Neural cell (in vitro differentiated cells): ENCODE data around the gene LAMTOR3.

Experiments used
- EP300 ChIP-seq: fragments of 450-650 bp; conservative IDR thresholded peaks from 2 replicates; pipeline ENCODE4 v1.6.1; 2014; ENCODE audit warnings: antibody characterized with exemption, mild to moderate bottlenecking, moderate library complexity; ENCODE audit not compliant: poor library complexity, severe bottlenecking
- EZH2 ChIP-seq: fragments of 200-600, 300-800 bp; shearing (Covaris generic), sonication (generic); IDR thresholded peaks from 2 replicates; pipeline ENCODE4 v1.6.1; 2014; ENCODE audit warnings: antibody characterized with exemption, low read length, borderline replicate concordance, mild to moderate bottlenecking; ENCODE audit not compliant: insufficient read depth, poor library complexity, severe bottlenecking
- MXI1 ChIP-seq: fragments of 450-650 bp; conservative IDR thresholded peaks from 2 replicates; pipeline ENCODE4 v1.6.1; 2014; ENCODE audit warnings: antibody characterized with exemption, mild to moderate bottlenecking; ENCODE audit not compliant: poor library complexity, severe bottlenecking
- POLR2AphosphoS5 ChIP-seq: IDR thresholded peaks from 2 replicates; pipeline ENCODE4 v1.6.1; 2012
- RAD21 ChIP-seq: fragments of 450-650 bp; conservative IDR thresholded peaks from 2 replicates; pipeline ENCODE4 v1.6.1; 2014; ENCODE audit warnings: antibody characterized with exemption, mild to moderate bottlenecking, moderate library complexity
- SMC3 ChIP-seq: fragments of 450-650 bp; conservative IDR thresholded peaks from 2 replicates; pipeline ENCODE4 v1.6.1; 2014; ENCODE audit warnings: antibody characterized with exemption, mild to moderate bottlenecking, moderate library complexity; ENCODE audit not compliant: poor library complexity
- TAF1 ChIP-seq: IDR thresholded peaks from 2 replicates; pipeline ENCODE4 v1.6.1; 2012; ENCODE audit warnings: low read depth
- TF ChIP-seq, protein P1 (sequence below): fragments of 450-650 bp; IDR thresholded peaks from 2 replicates; pipeline ENCODE4 v1.5.1; 2014; ENCODE audit warnings: antibody characterized with exemption, mild to moderate bottlenecking, moderate library complexity; ENCODE audit not compliant: poor library complexity, severe bottlenecking
- TF ChIP-seq, protein P2 (sequence below): IDR thresholded peaks from 2 replicates; pipeline ENCODE4 v1.6.1; 2012; ENCODE audit warnings: borderline replicate concordance

DNA sequence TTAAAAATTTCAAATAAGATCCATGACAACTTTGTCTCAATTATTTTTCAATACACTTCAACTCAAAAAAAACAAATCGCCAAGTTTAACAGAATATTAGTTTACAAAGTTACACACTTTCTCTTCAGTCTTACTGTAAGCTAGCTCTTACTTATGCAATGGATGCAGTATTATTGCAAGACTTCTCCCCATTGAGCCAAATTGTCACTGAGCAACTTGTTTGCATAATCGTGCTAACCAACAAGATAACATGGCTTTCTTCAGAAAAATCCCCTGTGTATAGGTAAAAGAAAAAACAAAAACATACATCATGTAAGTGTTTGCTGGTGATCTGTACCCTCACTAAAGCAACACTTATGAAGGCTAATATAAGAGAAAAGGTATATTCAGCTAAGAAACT is 33.3 kb upstream of the LAMTOR3 start:
- TF ChIP-seq MXI1 (no peak), EZH2 (no peak), EP300 (no peak), POLR2AphosphoS5 (no peak), RAD21 (no peak), TAF1 (no peak), SMC3 (no peak)
- TF ChIP-seq, protein P1, sequence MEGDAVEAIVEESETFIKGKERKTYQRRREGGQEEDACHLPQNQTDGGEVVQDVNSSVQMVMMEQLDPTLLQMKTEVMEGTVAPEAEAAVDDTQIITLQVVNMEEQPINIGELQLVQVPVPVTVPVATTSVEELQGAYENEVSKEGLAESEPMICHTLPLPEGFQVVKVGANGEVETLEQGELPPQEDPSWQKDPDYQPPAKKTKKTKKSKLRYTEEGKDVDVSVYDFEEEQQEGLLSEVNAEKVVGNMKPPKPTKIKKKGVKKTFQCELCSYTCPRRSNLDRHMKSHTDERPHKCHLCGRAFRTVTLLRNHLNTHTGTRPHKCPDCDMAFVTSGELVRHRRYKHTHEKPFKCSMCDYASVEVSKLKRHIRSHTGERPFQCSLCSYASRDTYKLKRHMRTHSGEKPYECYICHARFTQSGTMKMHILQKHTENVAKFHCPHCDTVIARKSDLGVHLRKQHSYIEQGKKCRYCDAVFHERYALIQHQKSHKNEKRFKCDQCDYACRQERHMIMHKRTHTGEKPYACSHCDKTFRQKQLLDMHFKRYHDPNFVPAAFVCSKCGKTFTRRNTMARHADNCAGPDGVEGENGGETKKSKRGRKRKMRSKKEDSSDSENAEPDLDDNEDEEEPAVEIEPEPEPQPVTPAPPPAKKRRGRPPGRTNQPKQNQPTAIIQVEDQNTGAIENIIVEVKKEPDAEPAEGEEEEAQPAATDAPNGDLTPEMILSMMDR: no peak
- TF ChIP-seq, protein P2, sequence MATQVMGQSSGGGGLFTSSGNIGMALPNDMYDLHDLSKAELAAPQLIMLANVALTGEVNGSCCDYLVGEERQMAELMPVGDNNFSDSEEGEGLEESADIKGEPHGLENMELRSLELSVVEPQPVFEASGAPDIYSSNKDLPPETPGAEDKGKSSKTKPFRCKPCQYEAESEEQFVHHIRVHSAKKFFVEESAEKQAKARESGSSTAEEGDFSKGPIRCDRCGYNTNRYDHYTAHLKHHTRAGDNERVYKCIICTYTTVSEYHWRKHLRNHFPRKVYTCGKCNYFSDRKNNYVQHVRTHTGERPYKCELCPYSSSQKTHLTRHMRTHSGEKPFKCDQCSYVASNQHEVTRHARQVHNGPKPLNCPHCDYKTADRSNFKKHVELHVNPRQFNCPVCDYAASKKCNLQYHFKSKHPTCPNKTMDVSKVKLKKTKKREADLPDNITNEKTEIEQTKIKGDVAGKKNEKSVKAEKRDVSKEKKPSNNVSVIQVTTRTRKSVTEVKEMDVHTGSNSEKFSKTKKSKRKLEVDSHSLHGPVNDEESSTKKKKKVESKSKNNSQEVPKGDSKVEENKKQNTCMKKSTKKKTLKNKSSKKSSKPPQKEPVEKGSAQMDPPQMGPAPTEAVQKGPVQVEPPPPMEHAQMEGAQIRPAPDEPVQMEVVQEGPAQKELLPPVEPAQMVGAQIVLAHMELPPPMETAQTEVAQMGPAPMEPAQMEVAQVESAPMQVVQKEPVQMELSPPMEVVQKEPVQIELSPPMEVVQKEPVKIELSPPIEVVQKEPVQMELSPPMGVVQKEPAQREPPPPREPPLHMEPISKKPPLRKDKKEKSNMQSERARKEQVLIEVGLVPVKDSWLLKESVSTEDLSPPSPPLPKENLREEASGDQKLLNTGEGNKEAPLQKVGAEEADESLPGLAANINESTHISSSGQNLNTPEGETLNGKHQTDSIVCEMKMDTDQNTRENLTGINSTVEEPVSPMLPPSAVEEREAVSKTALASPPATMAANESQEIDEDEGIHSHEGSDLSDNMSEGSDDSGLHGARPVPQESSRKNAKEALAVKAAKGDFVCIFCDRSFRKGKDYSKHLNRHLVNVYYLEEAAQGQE: no peak
